CD4-positive, alpha-beta T cell treated with Interleukin-21 for 1 hour (primary cell): ENCODE data around the gene TCF7L1.
"Not testable (repeated sequence)": the region's sequence is repeated elsewhere in the genome, so short reads cannot be mapped to it uniquely, and the experiment has no call there.

Experiments
- DNase-seq: peaks from one replicate; pipeline ENCODE4 v3.0.0-alpha.2; 2020

The TCF7L1 gene

DNA sequence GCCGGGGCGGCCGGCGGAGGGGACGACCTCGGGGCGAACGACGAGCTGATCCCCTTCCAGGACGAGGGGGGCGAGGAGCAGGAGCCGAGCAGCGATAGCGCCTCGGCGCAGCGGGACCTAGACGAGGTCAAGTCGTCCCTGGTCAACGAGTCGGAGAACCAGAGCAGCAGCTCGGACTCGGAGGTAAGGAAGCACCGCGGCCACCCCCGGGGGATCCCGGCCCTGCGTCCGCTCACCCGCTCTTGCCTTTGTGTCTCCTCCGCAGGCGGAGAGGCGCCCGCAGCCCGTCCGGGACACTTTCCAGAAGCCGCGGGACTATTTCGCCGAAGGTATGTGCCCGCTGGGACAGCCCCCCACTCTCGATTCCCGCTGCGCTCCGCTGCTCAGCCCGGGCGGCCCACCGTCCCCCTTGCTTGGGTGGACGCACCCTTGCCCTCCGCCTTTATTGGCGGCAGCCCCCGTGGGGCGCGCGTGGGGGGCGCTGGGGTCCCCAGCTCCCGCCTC is 611 bp downstream of the TCF7L1 start:
- DNase-seq = peak; percentile 1

DNA sequence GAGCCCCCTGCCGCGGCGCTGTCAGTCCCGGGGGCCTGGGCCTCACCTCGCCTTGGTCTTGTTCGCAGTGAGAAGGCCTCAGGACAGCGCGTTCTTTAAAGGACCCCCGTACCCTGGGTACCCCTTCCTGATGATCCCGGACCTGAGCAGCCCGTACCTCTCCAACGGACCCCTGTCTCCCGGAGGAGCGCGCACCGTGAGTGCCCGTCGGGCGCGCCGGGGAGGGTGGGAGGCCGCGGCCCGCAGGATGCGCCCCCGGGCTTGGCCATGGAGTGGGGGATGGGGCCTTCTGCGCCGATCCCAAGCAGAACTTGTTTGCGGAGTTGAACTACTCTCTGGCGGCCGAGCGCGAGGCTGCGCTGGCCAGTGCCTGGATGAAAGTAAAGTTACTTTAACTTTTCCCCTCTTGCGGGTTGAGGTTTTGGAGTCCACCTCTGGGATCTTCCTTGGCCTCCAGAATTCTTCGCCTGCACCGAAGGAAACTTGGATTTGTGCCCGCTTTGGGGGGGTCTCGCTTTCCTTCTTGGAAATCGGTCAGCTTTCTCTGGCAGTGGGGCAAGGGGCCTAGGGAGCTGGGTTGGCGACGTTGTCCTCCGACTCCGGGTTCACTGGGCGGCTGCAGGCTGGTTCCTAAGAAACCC is 1.2 kb downstream of the TCF7L1 start:
- no peak for DNase-seq

DNA sequence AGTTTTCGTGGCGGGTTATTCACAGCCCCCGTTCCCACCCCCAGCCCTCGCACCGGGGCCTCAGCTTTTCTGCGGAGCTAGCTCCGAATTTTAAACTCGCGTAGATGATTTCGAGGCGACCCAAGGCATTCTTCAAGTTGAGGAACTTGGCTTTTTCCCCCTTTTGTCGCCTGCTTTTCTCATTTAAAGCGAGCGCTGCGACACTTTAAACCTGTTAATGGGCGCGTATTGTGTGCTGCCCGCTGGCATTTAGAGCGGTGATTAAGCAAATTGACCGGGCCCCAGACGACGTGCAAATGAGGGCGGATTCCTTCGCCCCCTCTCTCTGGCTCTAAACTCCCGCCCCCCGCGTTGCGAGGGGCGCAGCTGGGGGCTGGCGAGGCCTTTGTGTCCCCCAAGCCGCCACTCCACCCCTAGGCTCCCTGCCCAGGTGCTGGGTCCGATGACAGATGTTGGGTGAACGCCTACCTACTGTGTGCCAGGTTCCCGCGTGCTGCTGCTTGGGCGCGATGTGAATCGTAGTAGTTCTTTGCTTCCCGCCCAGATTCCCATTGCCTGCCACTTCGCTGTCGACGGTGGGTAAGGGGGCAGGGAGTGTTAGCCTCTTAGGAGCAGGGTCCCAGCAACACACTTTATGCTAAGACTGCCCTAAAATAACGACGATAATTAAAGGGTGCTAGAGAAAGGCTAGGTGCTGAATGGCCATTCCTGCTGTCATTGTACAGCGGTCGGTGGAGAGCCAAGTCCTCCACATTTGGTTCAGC is 1.9 kb downstream of the TCF7L1 start:
- DNase-seq = no peak

DNA sequence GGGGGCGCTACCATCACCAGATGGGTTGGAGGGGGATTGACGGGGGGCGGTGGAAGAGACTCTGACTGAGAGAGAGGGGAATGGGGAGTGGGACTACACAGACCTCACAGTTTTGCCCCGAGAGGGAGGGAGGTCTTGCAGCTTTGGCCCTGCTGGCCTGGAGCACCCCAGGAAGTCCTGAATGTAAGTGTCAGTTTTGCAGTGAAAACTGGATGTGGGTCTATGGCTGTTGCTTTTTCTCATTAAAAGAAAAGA is 2.4 kb downstream of the TCF7L1 start:
- DNase-seq = no peak

DNA sequence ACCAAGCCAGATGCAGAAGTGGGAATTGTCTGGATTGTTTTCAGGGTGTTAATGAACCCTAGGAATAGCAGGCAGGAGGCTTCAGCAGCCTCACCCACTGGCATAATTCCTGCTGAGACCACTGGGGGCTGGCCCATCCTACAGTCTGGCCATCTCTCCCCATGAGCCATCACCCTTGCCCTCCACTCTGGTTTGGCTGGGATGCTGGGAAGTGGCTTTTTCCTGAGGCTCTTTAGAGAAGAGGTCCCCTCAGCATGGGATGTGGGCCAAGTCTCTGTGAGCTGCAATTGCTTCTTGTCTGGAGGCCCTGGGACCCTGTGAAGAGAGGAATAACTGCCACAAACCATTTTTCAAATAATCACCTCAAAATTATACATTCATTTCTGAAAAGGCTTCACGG is 4.0 kb downstream of the TCF7L1 start:
- DNase-seq = no peak

DNA sequence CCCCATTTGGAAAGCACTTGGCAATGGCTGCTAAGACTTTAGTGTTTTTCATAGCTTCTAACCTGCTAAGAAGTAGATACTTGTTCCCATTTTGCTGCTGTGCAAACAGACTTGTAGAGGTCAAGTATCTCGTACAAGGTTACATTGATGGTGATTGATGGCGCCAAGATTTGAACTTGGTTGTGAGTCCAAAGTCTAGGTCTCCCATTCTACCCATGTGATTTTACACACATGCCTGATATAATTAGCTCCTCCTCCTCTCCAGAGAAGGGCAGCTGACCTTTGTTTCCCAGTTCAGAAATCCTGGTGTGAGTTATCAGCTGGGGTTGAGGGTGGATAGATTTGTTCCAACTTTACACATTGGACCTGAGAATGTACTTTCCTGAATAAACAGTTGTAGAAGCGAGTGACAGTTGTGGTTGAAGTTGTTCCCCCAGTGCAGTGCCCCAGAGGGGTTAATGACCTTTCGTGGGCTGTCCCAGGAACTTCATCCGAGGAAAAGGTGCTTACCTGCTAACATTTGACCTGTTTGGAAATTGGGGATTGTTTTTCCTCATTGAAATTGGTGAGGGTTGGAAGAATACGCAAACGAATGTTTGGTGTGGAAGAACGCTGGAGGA is 10.4 kb downstream of the TCF7L1 start:
- DNase-seq = no peak

DNA sequence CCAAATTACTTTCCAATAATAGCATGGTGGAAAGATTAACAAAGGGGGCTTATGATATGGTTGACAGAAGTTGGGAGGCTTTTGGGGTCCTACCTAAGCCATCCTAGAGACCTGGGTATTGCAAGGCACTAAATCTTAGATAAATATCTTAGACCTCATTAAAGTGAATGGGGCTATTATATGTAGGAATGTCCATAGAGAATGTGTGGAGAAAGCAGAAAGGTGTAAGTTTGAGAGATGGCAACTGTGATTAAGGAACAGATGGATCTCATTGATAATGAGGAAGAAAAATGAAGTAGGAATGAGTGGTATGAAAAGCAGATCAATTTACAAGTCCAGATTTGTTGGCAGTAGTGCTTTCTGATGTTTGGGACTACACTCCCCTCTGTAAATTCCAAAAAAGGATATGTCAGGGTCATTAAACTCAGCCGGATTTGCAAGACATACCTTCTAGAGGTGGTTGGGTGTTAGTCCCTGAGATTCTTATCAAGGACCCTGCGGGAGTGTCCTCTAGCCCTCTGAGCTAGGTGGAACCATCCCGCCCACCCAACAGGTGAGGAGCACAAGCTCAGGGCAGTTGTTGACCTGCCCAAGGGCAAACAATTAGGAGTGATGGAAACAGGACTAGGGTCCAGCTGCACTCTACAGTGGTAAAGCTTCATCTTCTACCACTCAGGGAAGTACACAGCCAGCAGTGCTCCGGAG is 12.1 kb downstream of the TCF7L1 start:
- no peak for DNase-seq

DNA sequence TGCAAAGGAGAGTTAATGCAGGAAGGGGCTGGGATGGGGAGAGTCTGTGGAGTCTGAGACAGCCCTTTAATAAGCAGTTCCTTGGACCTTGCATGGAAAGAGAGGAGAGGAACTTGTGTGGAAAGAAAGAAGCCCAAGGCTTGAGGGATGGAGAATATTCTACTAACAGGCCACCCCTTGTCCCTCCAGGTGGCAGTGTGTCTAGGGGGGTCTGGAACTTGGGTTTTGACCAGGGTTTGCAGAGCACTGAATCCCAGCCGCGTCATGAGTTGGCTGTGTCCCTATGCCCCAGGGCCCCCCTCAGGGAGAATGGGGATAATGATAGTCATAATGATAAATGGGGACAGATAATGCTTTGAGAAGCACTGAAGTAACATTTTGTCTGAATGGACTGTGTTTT is 15.0 kb downstream of the TCF7L1 start:
- DNase-seq = no peak

DNA sequence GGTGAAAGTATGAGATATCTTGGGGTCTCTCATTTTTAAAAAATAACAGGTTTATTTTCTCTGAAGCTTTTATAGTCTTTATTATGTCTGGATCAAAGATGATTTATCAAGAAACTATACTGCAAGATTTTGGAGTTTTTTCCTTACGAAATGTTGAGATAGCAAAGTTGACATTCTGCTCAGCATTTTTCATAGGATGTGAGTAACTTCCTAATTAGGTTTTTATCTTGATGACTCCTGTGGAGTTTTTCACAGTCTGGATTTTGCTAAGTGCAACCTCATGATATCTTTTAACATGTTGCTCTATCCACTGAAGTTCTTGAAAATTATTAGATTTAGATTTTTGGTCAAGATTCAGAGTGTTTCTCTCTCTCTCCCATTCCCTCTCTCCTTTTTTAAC is 17.8 kb downstream of the TCF7L1 start:
- no peak for DNase-seq

DNA sequence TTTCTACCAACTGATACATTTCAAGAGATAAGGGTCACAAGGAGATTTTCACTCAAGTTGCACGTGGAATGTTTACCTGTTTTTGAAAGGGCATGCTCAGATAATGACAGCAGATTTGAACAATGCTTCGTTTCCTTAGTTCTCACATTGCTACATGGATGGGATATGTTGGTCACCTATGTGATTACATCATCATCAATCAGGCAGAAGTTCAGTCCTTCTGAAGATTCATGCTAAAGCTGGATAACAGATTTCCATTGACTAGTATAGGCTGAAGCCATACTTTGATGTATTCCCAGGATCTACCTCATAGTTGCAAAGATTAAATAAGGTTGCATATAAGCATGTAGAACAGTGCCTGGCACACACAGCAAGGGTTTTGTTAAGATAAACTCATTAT is 19.7 kb downstream of the TCF7L1 start:
- no peak for DNase-seq

DNA sequence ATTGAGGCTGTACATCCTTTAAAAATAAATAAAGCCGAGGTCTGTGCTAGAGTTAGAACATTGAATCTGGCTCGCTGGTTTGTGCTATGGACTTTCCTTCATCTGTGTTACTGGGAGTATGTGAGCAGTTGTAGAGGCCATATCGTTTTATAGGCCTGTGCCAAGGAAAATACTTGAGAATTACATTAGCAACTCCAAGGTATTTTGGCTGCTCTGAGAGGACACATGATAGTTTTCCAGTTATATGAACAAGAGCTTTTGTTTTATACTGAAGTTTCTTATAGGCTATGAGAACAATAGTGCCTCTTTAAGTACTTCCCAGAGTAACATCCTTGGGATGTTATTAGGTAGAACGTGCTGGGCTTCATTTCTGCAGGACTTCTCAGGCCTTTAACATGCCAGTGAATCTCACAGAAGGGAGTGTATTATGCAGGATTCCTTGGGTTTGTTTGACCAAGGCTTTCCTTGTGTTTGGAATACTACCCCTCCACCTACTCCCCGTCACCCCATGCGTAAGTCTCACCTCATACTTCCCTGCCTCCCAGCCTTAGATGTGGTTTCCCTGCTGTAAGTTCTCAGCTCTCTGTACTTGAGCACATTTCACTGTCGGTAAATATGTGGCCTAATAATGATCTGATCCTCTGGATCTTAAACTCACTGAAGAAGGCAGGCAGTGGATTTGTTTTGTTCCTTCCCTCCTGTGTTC is 21.0 kb downstream of the TCF7L1 start:
- no peak for DNase-seq

DNA sequence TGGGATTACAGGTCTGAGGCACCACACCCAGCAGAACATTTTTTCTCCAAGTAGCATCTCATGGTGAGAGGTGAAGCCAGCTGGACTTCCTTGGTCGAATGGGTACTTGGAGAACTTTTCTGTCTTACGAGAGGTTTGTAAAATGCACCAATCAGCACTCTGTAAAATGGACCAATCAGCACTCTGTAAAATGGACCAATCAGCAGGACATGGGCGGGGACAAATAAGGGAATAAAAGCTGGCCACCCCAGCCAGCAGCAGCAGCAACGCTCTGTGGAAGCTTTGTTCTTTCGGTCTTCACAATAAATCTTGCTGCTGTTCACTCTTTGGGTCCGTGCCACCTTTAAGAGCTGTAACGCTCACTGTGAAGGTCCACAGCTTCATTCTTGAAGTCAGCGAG is 21.9 kb downstream of the TCF7L1 start:
- DNase-seq = not testable (repeated sequence)

DNA sequence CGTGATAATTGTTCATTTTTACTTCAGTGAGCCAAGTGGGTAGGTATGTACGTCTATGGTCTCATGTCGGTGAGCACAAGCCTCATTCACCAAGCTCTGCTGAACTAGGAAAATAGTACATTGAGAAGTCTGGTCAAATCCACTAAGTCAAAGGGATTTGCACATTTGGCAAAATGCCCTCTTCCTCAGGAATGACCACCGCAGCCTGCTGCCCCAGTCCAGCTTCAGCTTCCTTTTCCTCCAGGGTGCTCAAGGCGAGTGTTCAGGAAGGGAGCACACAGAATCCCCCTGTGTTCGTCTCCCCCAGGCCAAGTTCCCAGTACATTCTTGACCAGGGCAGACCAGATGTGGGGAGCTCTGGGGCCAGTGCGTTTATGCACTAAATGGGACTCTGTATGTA is 23.0 kb downstream of the TCF7L1 start:
- DNase-seq = no peak

DNA sequence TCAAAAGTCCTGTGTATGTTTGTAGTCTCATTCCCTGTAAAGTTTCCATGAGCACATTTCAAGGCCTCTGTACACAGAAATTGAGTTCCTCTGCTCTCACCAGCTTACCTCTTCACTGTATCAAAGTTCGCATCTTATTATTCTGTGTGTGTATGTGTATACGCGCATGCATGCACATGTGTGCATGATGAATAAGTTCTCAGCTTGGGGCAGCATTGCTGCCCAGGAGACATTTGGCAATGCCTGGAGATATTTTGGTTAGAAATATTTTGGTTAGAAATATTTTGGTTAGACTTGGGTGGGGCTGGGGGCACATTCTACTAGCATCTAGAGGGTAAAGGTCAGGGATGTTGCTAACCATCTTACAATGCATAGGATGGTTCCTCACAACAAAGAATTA is 23.4 kb downstream of the TCF7L1 start:
- DNase-seq = no peak

DNA sequence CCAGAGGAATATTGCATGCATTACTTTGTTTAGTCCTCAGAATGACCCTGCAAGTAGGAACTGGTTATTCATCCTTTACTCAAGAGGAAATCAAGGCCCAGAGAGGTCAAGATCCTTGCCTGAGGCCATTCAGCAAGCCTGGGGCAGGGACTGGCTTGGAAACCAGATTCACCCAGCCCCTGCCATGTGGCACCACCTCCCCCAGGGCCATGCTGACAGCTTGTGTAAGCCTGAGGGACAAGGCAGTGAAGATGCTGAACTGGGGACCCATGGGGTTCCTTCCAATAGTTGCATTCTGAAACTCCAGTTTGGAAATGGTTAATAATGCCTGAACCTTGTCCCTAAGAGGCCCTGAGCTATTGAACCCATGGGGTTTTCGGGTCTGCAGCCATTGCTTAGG is 24.2 kb downstream of the TCF7L1 start:
- no peak for DNase-seq

DNA sequence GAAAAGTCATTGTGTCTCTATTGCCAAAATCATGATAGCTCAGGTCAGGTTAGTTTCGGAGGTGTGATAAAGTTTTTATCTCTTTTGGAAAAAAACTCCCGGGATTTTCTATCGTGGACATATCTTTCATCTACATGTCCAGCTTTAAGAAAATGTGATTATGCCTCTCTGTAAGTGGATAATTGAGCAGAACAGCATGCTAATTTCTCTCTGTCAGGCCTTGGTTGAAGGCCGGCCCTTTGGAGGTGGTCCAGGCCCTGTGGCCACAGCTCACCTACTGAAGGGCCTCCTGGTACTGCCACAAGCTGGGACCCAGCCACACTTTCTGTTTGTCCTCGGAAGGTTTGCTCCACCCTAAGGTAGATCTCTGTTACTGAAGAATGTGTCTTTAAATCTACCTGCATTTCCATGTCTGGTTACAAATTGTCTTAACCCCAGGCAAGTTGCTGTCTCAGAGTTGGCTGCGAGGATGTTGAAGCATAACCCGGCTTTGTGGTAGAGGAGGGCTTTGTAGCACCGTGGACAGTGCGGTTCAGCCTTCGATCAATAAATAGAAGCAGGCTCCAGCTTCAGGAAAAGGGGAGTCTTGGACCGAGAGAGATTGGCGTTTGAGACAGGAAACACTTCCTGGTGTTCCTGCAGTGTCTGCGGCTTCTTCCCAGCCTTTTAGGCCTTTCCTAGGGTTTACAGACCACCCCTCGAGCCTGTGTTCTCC is 25.5 kb downstream of the TCF7L1 start:
- no peak for DNase-seq

DNA sequence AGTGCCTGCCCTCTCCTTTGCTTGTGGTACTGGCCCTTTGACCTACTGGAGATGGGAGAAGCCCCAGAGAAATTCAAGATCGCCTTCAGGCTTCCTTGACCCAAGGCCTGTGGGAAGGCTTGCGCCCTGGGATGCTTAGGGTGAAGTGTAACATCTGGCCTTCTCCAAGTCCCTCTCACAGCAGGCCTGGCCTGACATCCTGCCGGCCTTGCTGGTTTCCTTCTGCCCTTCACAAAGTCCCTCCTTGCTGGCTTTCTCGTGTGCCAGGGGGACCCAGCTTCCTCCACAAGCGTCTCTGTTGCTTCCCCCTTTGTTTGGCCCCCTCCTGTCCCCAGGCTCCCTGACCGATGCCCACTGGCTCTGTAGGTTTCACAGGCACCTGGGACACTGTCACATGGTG is 26.4 kb downstream of the TCF7L1 start:
- DNase-seq = no peak

DNA sequence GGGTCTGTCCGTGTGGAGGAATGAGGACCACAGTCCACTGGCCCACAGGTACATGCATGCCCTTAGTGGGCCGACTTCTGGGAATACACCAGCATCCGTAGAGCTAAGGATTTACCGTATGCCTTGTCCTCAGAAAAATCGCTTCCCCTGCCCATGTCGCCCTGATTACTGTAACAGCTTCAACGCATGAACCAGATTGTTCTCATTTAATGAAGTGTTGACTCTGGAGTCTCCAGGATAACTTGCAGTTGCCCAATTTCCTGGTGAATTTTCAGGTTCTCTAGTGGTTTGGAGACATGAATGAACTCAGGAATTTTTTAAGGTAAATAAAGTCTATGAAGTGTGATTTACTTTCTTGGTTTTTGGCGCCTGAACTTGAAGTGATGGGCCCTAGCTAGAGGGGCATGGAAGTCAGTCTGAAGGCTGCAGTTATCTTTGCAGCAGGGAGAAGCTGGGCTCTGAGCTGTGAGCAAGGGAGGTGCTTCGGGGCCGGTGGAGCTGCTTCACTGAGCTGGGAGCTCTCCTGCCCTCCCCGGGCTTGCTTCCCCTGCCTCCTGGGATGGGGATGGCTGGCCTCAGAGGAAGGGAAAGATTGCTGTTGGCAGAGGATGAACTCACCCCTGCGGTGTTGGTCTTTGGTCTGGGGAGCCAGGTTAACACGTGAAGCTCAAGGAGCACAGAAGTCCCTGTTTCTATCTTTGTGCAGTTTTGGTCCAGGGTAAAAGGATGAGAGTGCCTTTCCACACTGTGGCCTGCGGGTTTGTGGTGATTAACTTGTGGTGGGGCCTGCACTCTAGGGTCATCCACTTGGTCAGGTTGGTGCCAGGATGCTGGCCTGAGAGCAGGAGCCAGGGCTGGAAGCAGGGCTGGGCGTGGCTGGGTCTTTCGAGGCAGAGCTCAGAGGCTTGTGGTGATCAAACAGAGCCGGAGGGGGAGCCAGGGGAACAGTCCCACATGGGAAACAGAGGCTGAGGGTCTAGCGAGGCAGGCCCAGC is 28.1 kb downstream of the TCF7L1 start:
- no peak for DNase-seq

DNA sequence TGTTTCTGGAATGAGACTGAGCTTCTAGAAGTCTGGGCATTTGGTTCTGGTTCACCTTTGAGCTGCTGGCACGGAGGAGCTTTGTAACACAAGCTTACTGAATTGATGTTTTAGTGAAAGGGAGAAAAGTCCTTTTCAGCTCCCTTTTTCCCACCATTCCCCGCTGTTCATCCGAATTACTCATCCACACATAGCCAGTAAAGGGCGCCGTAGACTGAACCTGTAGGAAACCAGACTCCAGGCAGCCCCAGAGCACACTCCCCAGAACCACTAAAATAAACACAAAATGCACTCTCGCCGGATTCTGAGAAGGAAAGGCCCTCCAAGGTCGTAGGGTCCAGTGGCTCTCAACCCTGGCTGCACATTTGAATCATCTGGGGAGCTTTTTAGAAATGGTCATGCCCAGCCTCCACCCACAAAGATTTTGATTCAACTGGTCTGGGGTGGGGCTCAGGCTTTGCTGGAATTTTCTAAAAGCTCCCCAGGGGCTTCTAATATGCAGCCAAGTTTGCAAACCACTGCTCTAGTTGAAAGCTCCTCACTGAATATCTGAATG is 29.6 kb downstream of the TCF7L1 start:
- no peak for DNase-seq

DNA sequence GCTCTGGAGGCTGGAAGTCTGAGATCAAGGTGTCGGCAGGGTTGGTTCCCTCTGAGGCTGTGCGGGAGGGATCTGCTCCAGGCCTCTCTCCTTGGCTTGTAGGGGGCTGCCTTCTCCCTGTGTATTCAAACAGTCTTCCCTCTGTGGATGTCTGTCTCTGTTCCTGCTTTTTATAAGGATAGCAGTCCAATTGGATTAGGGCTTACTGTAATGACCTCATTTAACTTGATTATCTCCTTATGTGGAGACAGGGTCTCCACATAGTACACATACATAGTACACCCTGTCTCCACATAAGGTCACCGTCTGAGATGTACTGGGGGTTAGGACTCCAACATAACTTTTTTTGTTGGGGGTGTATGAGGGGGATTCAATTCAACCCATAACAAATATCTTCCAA is 30.5 kb downstream of the TCF7L1 start:
- DNase-seq = no peak

DNA sequence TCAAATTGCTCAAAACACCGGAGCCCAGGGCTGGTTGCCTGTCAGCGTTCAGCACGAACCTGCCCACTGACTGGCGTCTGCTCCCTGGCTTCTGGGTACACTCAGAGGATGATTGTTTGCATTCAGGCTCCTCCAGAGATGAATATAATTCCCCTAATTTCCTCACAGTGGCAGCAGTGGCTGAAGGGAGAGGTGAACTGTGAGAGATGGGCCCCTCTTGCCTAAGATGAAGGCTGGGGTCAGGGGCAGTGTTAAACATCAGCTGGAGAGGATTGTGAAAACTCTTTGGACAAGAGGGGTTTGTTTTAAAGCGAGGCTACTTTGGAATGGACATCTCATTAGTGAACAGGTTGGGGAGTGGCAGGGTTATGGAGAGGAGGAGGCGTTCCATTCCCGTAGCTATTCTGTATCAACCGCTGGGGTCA is 31.0 kb downstream of the TCF7L1 start:
- DNase-seq = no peak
